RPMI7951 (cell line): ENCODE results near the gene SLC25A21. TPM values are rescaled to one million over a fixed set of nuclear protein-coding genes. Genes with fewer than 3 reads are reported as not detected.

Experiments used
- DNase-seq: peaks from one replicate; pipeline ENCODE4 v3.0.0-alpha.2; 2012; ENCODE audit warnings: low read depth
- total RNA-seq: library from RNA; depleted of rRNA; stranded (reverse); fragments of >200 nt; shearing (Covaris generic); gene quantifications from 2 replicates; pipeline ENCODE4 v1.2.3, GENCODE V29; 2014

Gene SLC25A21
- total RNA-seq, 1 experiment from 2014 or later: 0.84 TPM

- DNase-seq: no peak
Measured at GRCh38 chr14:37143475-37143874, 28.9 kb downstream of the SLC25A21 start.

GRCh38 chr14:37142835-37143401 lies 29.5 kb downstream of the SLC25A21 start:
- DNase-seq: peak; percentile 85

- DNase-seq: no peak
Measured at GRCh38 chr14:37140176-37140575, 32.2 kb downstream of the SLC25A21 start.

- no peak for DNase-seq
Measured at GRCh38 chr14:37139710-37140109, 32.7 kb downstream of the SLC25A21 start.

- no peak for DNase-seq
Measured at GRCh38 chr14:37138898-37139297, 33.5 kb downstream of the SLC25A21 start.

GRCh38 chr14:37133284-37133913 lies 39.0 kb downstream of the SLC25A21 start:
- no peak for DNase-seq

- no peak for DNase-seq
Measured at GRCh38 chr14:37131205-37131604, 41.2 kb downstream of the SLC25A21 start.

GRCh38 chr14:37129047-37129446 lies 43.4 kb downstream of the SLC25A21 start:
- no peak for DNase-seq

GRCh38 chr14:37124614-37125013 lies 47.8 kb downstream of the SLC25A21 start:
- peak; percentile 23 for DNase-seq

GRCh38 chr14:37122919-37123639 lies 49.3 kb downstream of the SLC25A21 start:
- DNase-seq: no peak

- peak; percentile 72 for DNase-seq
Measured at GRCh38 chr14:37122288-37122687, 50.1 kb downstream of the SLC25A21 start.

- DNase-seq: no peak
Measured at GRCh38 chr14:37118673-37119366, 53.6 kb downstream of the SLC25A21 start.

- DNase-seq: peak; percentile 35
Measured at GRCh38 chr14:37116933-37117849, 55.2 kb downstream of the SLC25A21 start.

- DNase-seq: no peak
Measured at GRCh38 chr14:37115406-37115805, 57.0 kb downstream of the SLC25A21 start.

GRCh38 chr14:37114559-37114958 lies 57.8 kb downstream of the SLC25A21 start:
- DNase-seq: no peak

- no peak for DNase-seq
Measured at GRCh38 chr14:37114002-37114401, 58.4 kb downstream of the SLC25A21 start.

GRCh38 chr14:37098132-37098531 lies 74.3 kb downstream of the SLC25A21 start:
- DNase-seq: no peak

GRCh38 chr14:37094502-37094901 lies 77.9 kb downstream of the SLC25A21 start:
- no peak for DNase-seq

- DNase-seq: no peak
Measured at GRCh38 chr14:37093364-37093763, 79.0 kb downstream of the SLC25A21 start.

GRCh38 chr14:37091651-37092050 lies 80.8 kb downstream of the SLC25A21 start:
- DNase-seq: peak; percentile 25

- DNase-seq: peak; percentile 62
Measured at GRCh38 chr14:37090026-37090425, 82.4 kb downstream of the SLC25A21 start.
